ENCODE data around the gene ENPP3. TPM values are rescaled to one million over a fixed set of nuclear protein-coding genes. Genes with fewer than 3 reads are reported as not detected.

ENPP3 gene
- total and polyA plus RNA-seq, 2 donors (not counting 1 experiment from before 2014, with no cell fraction given): 0.18 to 0.25 TPM

GRCh38 chr6:131787766-131788712 lies 150.9 kb downstream of the ENPP3 start:
- CTCF ChIA-PET: no interaction called here

GRCh38 chr6:131789219-131789618 lies 152.1 kb downstream of the ENPP3 start:
- WGBS (ENCODE audit: insufficient coverage): 8% methylated on average over 1 of the region's 1 CpG
- DNase-seq (no peak), ATAC-seq (ENCODE audit: low read depth) (no peak)
- Histone ChIP-seq H3K9me3 (ENCODE audit: control extremely low read depth in 1 of 3, control insufficient read depth in 2 of 3, insufficient read depth in 1 of 3, low read length in 2 of 3) (peaks cover 0 to 6% (median 0%) of the 10 kb centered on the region in 3 donors), H3K4me3 (ENCODE audit: control extremely low read depth in 1 of 5, extremely low read depth in 1 of 5, insufficient read depth in 1 of 5, low read depth in 2 of 5, low read length in 4 of 5) (no peak overlapping the region), H4K20me1 (ENCODE audit: control insufficient read depth, insufficient read depth, low read length, poor library complexity, severe bottlenecking) (no peaks in the 10 kb centered on the region), H3K27me3 (replicated peaks in 1 of 4; ENCODE audit: control extremely low read depth in 1 of 4, control insufficient read depth in 3 of 4, insufficient read depth in 4 of 4, low read length in 3 of 4) (no peaks in the 10 kb centered on the region), H3K4me1 (ENCODE audit: control insufficient read depth in 2 of 2, insufficient read depth in 2 of 2, low read length in 2 of 2) (no peaks in the 10 kb centered on the region), H3K9ac (ENCODE audit: low read length) (no peak overlapping the region), H3K4me2 (replicated peaks; ENCODE audit: low read depth, low read length, poor library complexity, severe bottlenecking) (no peak overlapping the region), H3K36me3 (replicated peaks in 1 of 2; ENCODE audit: control extremely low read depth in 1 of 2, control insufficient read depth in 1 of 2, extremely low read depth in 1 of 2, insufficient read depth in 2 of 2, low read length in 1 of 2) (no peaks in the 10 kb centered on the region), H3K27ac (ENCODE audit: low read length in 2 of 2) (no peak overlapping the region), H2AFZ (ENCODE audit: insufficient read depth, low read depth, low read length, poor library complexity, severe bottlenecking) (no peak overlapping the region), H3K79me2 (ENCODE audit: control insufficient read depth, insufficient read depth, low read length) (no peaks in the 10 kb centered on the region)
- ChIA-PET CTCF (no interaction called here), POLR2A (no interaction called here)
- Mint-ChIP-seq H3K27ac (no peak overlapping the region), H3K4me1 (no peaks in the 10 kb centered on the region), H3K27me3 (peaks cover 10% of the 10 kb centered on the region), H3K9me3 (ENCODE audit: insufficient read depth) (peaks cover 4% of the 10 kb centered on the region), H3K4me3 (no peak overlapping the region)
- intact Hi-C loops (cut with micrococcal nuclease): no loop called here
- no peak for TF ChIP-seq EZH2 (IDR thresholded peaks at IDR 0.05; ENCODE audit: borderline replicate concordance, insufficient read depth, low read depth, low read length, poor library complexity, severe bottlenecking)
- TF ChIP-seq, protein P1, sequence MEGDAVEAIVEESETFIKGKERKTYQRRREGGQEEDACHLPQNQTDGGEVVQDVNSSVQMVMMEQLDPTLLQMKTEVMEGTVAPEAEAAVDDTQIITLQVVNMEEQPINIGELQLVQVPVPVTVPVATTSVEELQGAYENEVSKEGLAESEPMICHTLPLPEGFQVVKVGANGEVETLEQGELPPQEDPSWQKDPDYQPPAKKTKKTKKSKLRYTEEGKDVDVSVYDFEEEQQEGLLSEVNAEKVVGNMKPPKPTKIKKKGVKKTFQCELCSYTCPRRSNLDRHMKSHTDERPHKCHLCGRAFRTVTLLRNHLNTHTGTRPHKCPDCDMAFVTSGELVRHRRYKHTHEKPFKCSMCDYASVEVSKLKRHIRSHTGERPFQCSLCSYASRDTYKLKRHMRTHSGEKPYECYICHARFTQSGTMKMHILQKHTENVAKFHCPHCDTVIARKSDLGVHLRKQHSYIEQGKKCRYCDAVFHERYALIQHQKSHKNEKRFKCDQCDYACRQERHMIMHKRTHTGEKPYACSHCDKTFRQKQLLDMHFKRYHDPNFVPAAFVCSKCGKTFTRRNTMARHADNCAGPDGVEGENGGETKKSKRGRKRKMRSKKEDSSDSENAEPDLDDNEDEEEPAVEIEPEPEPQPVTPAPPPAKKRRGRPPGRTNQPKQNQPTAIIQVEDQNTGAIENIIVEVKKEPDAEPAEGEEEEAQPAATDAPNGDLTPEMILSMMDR (IDR thresholded peaks at IDR 0.05): no peak

More at GRCh38 chr6:131787766-131788712, 150.9 kb downstream of the ENPP3 start:
- DNase-seq (no peak), ATAC-seq (ENCODE audit: low read depth) (no peak)
- Histone ChIP-seq H3K4me2 (replicated peaks; ENCODE audit: low read depth, low read length, poor library complexity, severe bottlenecking) (no peak overlapping the region), H3K9ac (ENCODE audit: low read length) (no peak overlapping the region), H3K9me3 (ENCODE audit: control extremely low read depth in 1 of 3, control insufficient read depth in 2 of 3, insufficient read depth in 1 of 3, low read length in 2 of 3) (peaks cover 0 to 6% (median 0%) of the 10 kb centered on the region in 3 donors), H4K20me1 (ENCODE audit: control insufficient read depth, insufficient read depth, low read length, poor library complexity, severe bottlenecking) (no peaks in the 10 kb centered on the region), H3K4me1 (ENCODE audit: control insufficient read depth in 2 of 2, insufficient read depth in 2 of 2, low read length in 2 of 2) (no peaks in the 10 kb centered on the region), H3K27ac (ENCODE audit: low read length in 2 of 2) (no peak overlapping the region), H2AFZ (ENCODE audit: insufficient read depth, low read depth, low read length, poor library complexity, severe bottlenecking) (no peak overlapping the region), H3K36me3 (replicated peaks in 1 of 2; ENCODE audit: control extremely low read depth in 1 of 2, control insufficient read depth in 1 of 2, extremely low read depth in 1 of 2, insufficient read depth in 2 of 2, low read length in 1 of 2) (no peaks in the 10 kb centered on the region), H3K79me2 (ENCODE audit: control insufficient read depth, insufficient read depth, low read length) (no peaks in the 10 kb centered on the region), H3K4me3 (ENCODE audit: control extremely low read depth in 1 of 5, extremely low read depth in 1 of 5, insufficient read depth in 1 of 5, low read depth in 2 of 5, low read length in 4 of 5) (no peak overlapping the region), H3K27me3 (replicated peaks in 1 of 4; ENCODE audit: control extremely low read depth in 1 of 4, control insufficient read depth in 3 of 4, insufficient read depth in 4 of 4, low read length in 3 of 4) (no peaks in the 10 kb centered on the region)
- POLR2A ChIA-PET: interaction anchor here (0.5 kb wide), 1 partner anchor 161 kb away, joined by 6 read pairs; no protein-coding TSS in a partner anchor
- Mint-ChIP-seq H3K4me3 (no peak overlapping the region), H3K27ac (no peak overlapping the region), H3K27me3 (peaks cover 10% of the 10 kb centered on the region), H3K4me1 (no peaks in the 10 kb centered on the region), H3K9me3 (ENCODE audit: insufficient read depth) (peaks cover 4% of the 10 kb centered on the region)
- WGBS (ENCODE audit: insufficient coverage): 95% methylated on average over 5 of the region's 8 CpGs
- TF ChIP-seq, protein P1 (IDR thresholded peaks at IDR 0.05): no peak
- no peak for TF ChIP-seq EZH2 (IDR thresholded peaks at IDR 0.05; ENCODE audit: borderline replicate concordance, insufficient read depth, low read depth, low read length, poor library complexity, severe bottlenecking)
- intact Hi-C loops (cut with micrococcal nuclease): no loop called here
